ENCODE data around the gene MYRIP. TPM values are rescaled to one million over a fixed set of nuclear protein-coding genes. Genes with fewer than 3 reads are reported as not detected.

MYRIP gene
- total and polyA plus RNA-seq, 4 donors = 0.98 to 11.7 (median 6.8) TPM

DNA sequence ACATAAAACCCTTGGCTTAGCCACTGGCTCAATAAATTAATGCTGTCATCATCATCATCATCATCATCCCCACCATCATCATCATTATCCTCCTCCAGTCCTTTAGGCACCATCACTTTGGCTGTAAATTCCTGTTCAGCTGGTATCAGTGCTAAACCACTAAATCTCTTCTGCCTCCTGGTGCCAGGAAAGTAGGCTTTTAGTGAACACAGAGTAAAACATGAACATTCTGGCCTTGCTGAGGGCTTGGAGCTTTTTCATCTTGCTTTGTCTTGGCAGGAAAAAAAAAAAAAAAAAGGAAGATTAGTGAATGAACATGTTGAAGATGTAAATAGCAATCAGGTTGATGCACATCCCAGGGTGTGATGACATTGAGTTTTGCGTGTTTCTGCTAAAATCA lies 432.8 kb downstream of the MYRIP start:
- DNase-seq (ENCODE audit: low spot score) = no peak
- H3K4me1 ChIP-seq (ENCODE audit: control insufficient read depth in 4 of 4, insufficient read depth in 4 of 4, low read length in 3 of 4) = no peaks in the 10 kb centered on the region
- 96% methylated on average over 1 of the region's 1 CpG for WGBS
- H3K9me3 ChIP-seq (ENCODE audit: control insufficient read depth in 4 of 4, low read length in 3 of 4) = no peaks in the 10 kb centered on the region
- H3K36me3 ChIP-seq (ENCODE audit: control insufficient read depth in 4 of 4, insufficient read depth in 3 of 4, low read depth in 1 of 4, low read length in 3 of 4) = peaks cover 0 to 8% (median 2%) of the 10 kb centered on the region in 4 donors
- TF ChIP-seq, protein P1, sequence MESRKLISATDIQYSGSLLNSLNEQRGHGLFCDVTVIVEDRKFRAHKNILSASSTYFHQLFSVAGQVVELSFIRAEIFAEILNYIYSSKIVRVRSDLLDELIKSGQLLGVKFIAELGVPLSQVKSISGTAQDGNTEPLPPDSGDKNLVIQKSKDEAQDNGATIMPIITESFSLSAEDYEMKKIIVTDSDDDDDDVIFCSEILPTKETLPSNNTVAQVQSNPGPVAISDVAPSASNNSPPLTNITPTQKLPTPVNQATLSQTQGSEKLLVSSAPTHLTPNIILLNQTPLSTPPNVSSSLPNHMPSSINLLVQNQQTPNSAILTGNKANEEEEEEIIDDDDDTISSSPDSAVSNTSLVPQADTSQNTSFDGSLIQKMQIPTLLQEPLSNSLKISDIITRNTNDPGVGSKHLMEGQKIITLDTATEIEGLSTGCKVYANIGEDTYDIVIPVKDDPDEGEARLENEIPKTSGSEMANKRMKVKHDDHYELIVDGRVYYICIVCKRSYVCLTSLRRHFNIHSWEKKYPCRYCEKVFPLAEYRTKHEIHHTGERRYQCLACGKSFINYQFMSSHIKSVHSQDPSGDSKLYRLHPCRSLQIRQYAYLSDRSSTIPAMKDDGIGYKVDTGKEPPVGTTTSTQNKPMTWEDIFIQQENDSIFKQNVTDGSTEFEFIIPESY (IDR thresholded peaks at IDR 0.05) = no peak
- TF ChIP-seq EGR1 (IDR thresholded peaks at IDR 0.05; ENCODE audit: low read depth in 2 of 2) = no peak
- no peak for TF ChIP-seq FOXA2 (IDR thresholded peaks at IDR 0.05)
- TF ChIP-seq, protein P2, sequence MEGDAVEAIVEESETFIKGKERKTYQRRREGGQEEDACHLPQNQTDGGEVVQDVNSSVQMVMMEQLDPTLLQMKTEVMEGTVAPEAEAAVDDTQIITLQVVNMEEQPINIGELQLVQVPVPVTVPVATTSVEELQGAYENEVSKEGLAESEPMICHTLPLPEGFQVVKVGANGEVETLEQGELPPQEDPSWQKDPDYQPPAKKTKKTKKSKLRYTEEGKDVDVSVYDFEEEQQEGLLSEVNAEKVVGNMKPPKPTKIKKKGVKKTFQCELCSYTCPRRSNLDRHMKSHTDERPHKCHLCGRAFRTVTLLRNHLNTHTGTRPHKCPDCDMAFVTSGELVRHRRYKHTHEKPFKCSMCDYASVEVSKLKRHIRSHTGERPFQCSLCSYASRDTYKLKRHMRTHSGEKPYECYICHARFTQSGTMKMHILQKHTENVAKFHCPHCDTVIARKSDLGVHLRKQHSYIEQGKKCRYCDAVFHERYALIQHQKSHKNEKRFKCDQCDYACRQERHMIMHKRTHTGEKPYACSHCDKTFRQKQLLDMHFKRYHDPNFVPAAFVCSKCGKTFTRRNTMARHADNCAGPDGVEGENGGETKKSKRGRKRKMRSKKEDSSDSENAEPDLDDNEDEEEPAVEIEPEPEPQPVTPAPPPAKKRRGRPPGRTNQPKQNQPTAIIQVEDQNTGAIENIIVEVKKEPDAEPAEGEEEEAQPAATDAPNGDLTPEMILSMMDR (IDR thresholded peaks at IDR 0.05; ENCODE audit: low read depth, low read length, missing input control) = no peak
- TF ChIP-seq SP1 (IDR thresholded peaks at IDR 0.05) = no peak
- no peak for TF ChIP-seq FOXA1 (IDR thresholded peaks at IDR 0.05)
- TF ChIP-seq TAF1 (conservative IDR thresholded peaks at IDR 0.05) = no peak
- TF ChIP-seq, protein P3, sequence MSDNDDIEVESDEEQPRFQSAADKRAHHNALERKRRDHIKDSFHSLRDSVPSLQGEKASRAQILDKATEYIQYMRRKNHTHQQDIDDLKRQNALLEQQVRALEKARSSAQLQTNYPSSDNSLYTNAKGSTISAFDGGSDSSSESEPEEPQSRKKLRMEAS (IDR thresholded peaks at IDR 0.05) = no peak
- no peak for TF ChIP-seq JUND (IDR thresholded peaks at IDR 0.05)
- TF ChIP-seq GABPA (IDR thresholded peaks at IDR 0.05 in 1 of 2, conservative IDR thresholded peaks at IDR 0.05 in 1 of 2) = no peak
- no peak for TF ChIP-seq YY1 (IDR thresholded peaks at IDR 0.05)
- TF ChIP-seq RXRA (IDR thresholded peaks at IDR 0.05) = no peak
- TF ChIP-seq HNF4A (conservative IDR thresholded peaks at IDR 0.05) = no peak
- TF ChIP-seq NR2F2 (IDR thresholded peaks at IDR 0.05) = no peak
- no peak overlapping the region for H3K9ac ChIP-seq (ENCODE audit: low read depth in 1 of 2, low read length in 2 of 2)
- H3K27me3 ChIP-seq (ENCODE audit: control insufficient read depth in 4 of 4, insufficient read depth in 4 of 4, low read length in 3 of 4) = no peaks in the 10 kb centered on the region
- H3K4me3 ChIP-seq (ENCODE audit: low read depth in 1 of 3, low read length in 3 of 3) = no peak overlapping the region
- no peak overlapping the region for H3K27ac ChIP-seq (ENCODE audit: low read depth in 1 of 2, low read length in 2 of 2)

DNA sequence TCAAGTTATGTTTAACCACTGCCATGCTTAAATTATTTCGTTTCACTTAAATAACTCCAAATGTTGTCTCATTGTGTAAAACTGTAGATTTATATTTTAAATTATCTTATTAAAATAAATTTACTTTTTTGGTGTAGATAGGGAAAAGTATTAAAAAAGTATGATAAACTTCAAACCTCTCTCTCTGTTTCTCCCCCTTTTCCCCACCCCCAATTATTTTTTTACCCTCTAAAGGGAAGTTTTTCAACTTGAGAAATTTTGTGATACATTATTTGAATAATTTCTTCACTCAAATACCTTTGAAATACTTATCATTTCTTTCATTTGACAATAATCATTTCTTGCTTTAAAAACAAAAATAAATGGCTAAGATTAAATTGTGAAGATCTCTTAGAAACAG lies 433.2 kb downstream of the MYRIP start:
- Histone ChIP-seq H3K27me3 (ENCODE audit: control insufficient read depth in 4 of 4, insufficient read depth in 4 of 4, low read length in 3 of 4) (no peaks in the 10 kb centered on the region), H3K9me3 (ENCODE audit: control insufficient read depth in 4 of 4, low read length in 3 of 4) (no peaks in the 10 kb centered on the region), H3K4me1 (ENCODE audit: control insufficient read depth in 4 of 4, insufficient read depth in 4 of 4, low read length in 3 of 4) (no peaks in the 10 kb centered on the region), H3K9ac (ENCODE audit: low read depth in 1 of 2, low read length in 2 of 2) (no peak overlapping the region), H3K36me3 (ENCODE audit: control insufficient read depth in 4 of 4, insufficient read depth in 3 of 4, low read depth in 1 of 4, low read length in 3 of 4) (peaks cover 0 to 8% (median 2%) of the 10 kb centered on the region in 4 donors), H3K27ac (ENCODE audit: low read depth in 1 of 2, low read length in 2 of 2) (no peak overlapping the region), H3K4me3 (ENCODE audit: low read depth in 1 of 3, low read length in 3 of 3) (no peak overlapping the region)
- TF ChIP-seq, protein P3 (IDR thresholded peaks at IDR 0.05) = no peak
- TF ChIP-seq, protein P4, sequence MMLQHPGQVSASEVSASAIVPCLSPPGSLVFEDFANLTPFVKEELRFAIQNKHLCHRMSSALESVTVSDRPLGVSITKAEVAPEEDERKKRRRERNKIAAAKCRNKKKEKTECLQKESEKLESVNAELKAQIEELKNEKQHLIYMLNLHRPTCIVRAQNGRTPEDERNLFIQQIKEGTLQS (IDR thresholded peaks at IDR 0.05) = no peak
- TF ChIP-seq YY1 (IDR thresholded peaks at IDR 0.05) (no peak), EGR1 (IDR thresholded peaks at IDR 0.05; ENCODE audit: low read depth in 2 of 2) (no peak), RXRA (IDR thresholded peaks at IDR 0.05) (no peak), NR2F2 (IDR thresholded peaks at IDR 0.05) (no peak), SP1 (IDR thresholded peaks at IDR 0.05) (no peak), FOXA2 (IDR thresholded peaks at IDR 0.05) (no peak), RAD21 (IDR thresholded peaks at IDR 0.05) (no peak), JUND (IDR thresholded peaks at IDR 0.05) (no peak), HNF4A (conservative IDR thresholded peaks at IDR 0.05) (no peak), TAF1 (conservative IDR thresholded peaks at IDR 0.05) (no peak)
- TF ChIP-seq, protein P5, sequence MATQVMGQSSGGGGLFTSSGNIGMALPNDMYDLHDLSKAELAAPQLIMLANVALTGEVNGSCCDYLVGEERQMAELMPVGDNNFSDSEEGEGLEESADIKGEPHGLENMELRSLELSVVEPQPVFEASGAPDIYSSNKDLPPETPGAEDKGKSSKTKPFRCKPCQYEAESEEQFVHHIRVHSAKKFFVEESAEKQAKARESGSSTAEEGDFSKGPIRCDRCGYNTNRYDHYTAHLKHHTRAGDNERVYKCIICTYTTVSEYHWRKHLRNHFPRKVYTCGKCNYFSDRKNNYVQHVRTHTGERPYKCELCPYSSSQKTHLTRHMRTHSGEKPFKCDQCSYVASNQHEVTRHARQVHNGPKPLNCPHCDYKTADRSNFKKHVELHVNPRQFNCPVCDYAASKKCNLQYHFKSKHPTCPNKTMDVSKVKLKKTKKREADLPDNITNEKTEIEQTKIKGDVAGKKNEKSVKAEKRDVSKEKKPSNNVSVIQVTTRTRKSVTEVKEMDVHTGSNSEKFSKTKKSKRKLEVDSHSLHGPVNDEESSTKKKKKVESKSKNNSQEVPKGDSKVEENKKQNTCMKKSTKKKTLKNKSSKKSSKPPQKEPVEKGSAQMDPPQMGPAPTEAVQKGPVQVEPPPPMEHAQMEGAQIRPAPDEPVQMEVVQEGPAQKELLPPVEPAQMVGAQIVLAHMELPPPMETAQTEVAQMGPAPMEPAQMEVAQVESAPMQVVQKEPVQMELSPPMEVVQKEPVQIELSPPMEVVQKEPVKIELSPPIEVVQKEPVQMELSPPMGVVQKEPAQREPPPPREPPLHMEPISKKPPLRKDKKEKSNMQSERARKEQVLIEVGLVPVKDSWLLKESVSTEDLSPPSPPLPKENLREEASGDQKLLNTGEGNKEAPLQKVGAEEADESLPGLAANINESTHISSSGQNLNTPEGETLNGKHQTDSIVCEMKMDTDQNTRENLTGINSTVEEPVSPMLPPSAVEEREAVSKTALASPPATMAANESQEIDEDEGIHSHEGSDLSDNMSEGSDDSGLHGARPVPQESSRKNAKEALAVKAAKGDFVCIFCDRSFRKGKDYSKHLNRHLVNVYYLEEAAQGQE (IDR thresholded peaks at IDR 0.05) = no peak
- TF ChIP-seq, protein P1 (IDR thresholded peaks at IDR 0.05) = no peak
- no peak for DNase-seq (ENCODE audit: low spot score)
- 89% methylated on average over 1 of the region's 1 CpG for WGBS

Data from liver (tissue), 9 donors.